Measurements from ENCODE around the gene LYPLA2. TPM values are rescaled to one million over a fixed set of nuclear protein-coding genes. Genes with fewer than 3 reads are reported as not detected.

Gene LYPLA2
- total and polyA plus RNA-seq, 2 of the 8 experiments (the other 6 are each of a cell fraction or from before 2014, with no cell fraction given): 138 to 211 TPM

DNA sequence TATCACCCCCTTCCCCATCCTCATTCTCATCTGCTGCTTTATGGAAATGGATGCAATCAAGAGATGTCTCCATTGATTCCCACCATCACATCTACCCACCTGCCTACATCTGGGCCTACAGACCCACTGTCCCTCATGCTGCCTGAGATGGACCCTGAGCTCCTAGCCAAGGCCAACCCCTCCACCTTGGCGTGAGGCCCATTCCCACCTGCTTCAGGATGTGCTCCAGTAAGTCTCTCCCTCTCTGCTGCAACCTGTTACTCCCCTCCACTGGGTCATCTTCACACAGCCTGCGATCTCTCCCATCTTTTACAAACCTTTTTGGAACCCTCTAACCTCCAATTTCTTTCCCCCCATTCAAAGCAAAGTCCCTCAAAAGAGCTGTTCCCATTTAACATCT, 14.1 kb downstream of the LYPLA2 start:
- H3K23me2 ChIP-seq (ENCODE audit: low read depth, low read length): peaks cover 6% of the 10 kb centered on the region
- H3K4me2 ChIP-seq (ENCODE audit: insufficient read depth in 1 of 2, low read depth in 2 of 2, low read length in 2 of 2): no peak overlapping the region
- no peaks in the 10 kb centered on the region for H3K79me1 ChIP-seq (ENCODE audit: low read depth, low read length)
- H3K18ac ChIP-seq (ENCODE audit: extremely low read depth, low read length): no peak overlapping the region
- no peaks in the 10 kb centered on the region for H3K79me2 ChIP-seq (ENCODE audit: control insufficient read depth in 1 of 2, insufficient read depth in 2 of 2, low read length in 2 of 2)
- no peak overlapping the region for H2BK120ac ChIP-seq (replicated peaks; ENCODE audit: low read depth, low read length)
- no peak overlapping the region; the same call in 1 of the 2 replicates for H2BK5ac ChIP-seq (ENCODE audit: low read depth, low read length)
- CTCF ChIA-PET (ENCODE audit: partially characterized antibody): interaction anchor here (0.7 to 3.5 kb wide), 9 partner anchors 8 to 154 kb away, joined by 3 to 13 read pairs (median 5); partner anchors contain the start of gene HMGCL
- H3K27ac ChIP-seq (ENCODE audit: low read depth, low read length): no peak overlapping the region
- no peak overlapping the region for H3K56ac ChIP-seq (replicated peaks; ENCODE audit: insufficient read length, low read depth, low read length)
- H2AFZ ChIP-seq (ENCODE audit: low read length): no peak overlapping the region
- H4K5ac ChIP-seq (ENCODE audit: insufficient read length, low read depth, low read length): no peak overlapping the region
- H3K4me1 ChIP-seq (replicated peaks in 1 of 4; ENCODE audit: control insufficient read depth in 3 of 4, insufficient read depth in 4 of 4, low read length in 3 of 4): no peaks in the 10 kb centered on the region; a peak in 1 of 7 replicates
- POLR2A ChIA-PET (ENCODE audit: partially characterized antibody): interaction anchor here (0.6 to 3.4 kb wide), 3 partner anchors 10 to 27 kb away, joined by 3 to 22 read pairs (median 8); partner anchors contain the start of genes LYPLA2 and PITHD1
- no peak overlapping the region for H4K91ac ChIP-seq (replicated peaks; ENCODE audit: insufficient read length, low read length)
- no peak overlapping the region for H3K23ac ChIP-seq (ENCODE audit: insufficient read length)
- no peak overlapping the region for H2BK20ac ChIP-seq (ENCODE audit: low read length)
- H3K9me3 ChIP-seq (ENCODE audit: insufficient read depth in 2 of 2, low read depth in 1 of 2, low read length in 1 of 2): no peaks in the 10 kb centered on the region
- H3K4me3 ChIP-seq (ENCODE audit: extremely low read depth in 1 of 4, insufficient read depth in 2 of 4, low read depth in 3 of 4, low read length in 4 of 4): no peak overlapping the region
- H3K36me3 ChIP-seq (ENCODE audit: control insufficient read depth in 2 of 4, insufficient read depth in 4 of 4, low read length in 3 of 4): no peaks in the 10 kb centered on the region; a peak in 1 of 8 replicates
- no peak overlapping the region for H3K4ac ChIP-seq (replicated peaks; ENCODE audit: insufficient read length, low read depth, low read length)
- no peak overlapping the region for H2BK12ac ChIP-seq (ENCODE audit: low read depth, low read length)
- H4K8ac ChIP-seq (ENCODE audit: extremely low read depth, insufficient read depth, low read length): no peak overlapping the region
- FAIRE-seq: no peak
- H2AK5ac ChIP-seq (ENCODE audit: low read depth, low read length): no peak overlapping the region
- WGBS, 2 experiments (ENCODE audit: extremely low coverage in 1 of 2, insufficient coverage in 1 of 2, insufficient read length in 1 of 2, insufficient replicate concordance in 2 of 2, low coverage in 1 of 2, low lambda C conversion rate in 2 of 2, missing lambda C conversion rate in 1 of 2): 83% methylated on average over 2 of the region's 2 CpGs; no CpG with 5 or more reads in 1 of the 2 experiments
- no peak for TF ChIP-seq KDM1A (IDR thresholded peaks at IDR 0.05; ENCODE audit: borderline replicate concordance, low read length)
- TF ChIP-seq FOSL1 (IDR thresholded peaks at IDR 0.05; ENCODE audit: insufficient read depth, low read depth, low read length): no peak
- peaks cover 0 to 2% of the 10 kb centered on the region in 2 experiments for H4K20me1 ChIP-seq (replicated peaks in 1 of 2; ENCODE audit: control insufficient read depth in 1 of 2, insufficient read depth in 2 of 2, low read length in 2 of 2)
- H3K9ac ChIP-seq (replicated peaks in 1 of 4; ENCODE audit: extremely low read depth in 1 of 4, low read depth in 3 of 4, low read length in 3 of 4): no peak overlapping the region
- no peak overlapping the region for H2BK15ac ChIP-seq (ENCODE audit: low read length)
- no peak for DNase-seq (ENCODE audit: low read depth in 1 of 2, low spot score in 2 of 2)
- H3K14ac ChIP-seq (ENCODE audit: insufficient read length): no peak overlapping the region
- H3K27me3 ChIP-seq (replicated peaks in 1 of 4; ENCODE audit: control insufficient read depth in 3 of 4, extremely low read depth in 1 of 4, insufficient read depth in 3 of 4, low read length in 3 of 4): no peaks in the 10 kb centered on the region; a peak in 1 of 7 replicates

Data from H1 (cell line).